ENCODE results near the gene LAP3.
A peak's percentile ranks its signal among the peaks of the same experiment; 100 is the strongest.
"Not testable (repeated sequence)": the region's sequence is repeated elsewhere in the genome, so short reads cannot be mapped to it uniquely, and the experiment has no call there.

LAP3 gene

DNA sequence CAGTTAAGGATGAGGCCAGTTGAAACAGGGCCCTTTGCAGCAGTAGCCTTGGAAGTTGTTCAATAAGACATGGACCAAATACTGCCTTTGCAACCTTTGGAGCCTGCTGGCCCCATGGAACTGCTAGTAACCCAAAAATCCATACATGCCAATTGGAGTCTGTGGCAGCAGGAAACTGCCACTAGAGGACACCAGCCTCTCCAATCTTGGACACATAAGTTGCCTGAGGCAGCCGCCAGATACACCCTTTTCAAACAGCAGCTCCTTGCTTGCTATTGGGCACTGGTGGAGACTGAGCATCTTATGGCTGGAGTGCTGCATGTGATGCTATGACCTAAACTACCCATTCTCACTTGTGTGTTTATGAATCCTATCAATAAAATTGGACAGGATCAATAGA lies 14.8 kb upstream of the LAP3 start:
- peak; percentile 9 for DNase-seq

DNA sequence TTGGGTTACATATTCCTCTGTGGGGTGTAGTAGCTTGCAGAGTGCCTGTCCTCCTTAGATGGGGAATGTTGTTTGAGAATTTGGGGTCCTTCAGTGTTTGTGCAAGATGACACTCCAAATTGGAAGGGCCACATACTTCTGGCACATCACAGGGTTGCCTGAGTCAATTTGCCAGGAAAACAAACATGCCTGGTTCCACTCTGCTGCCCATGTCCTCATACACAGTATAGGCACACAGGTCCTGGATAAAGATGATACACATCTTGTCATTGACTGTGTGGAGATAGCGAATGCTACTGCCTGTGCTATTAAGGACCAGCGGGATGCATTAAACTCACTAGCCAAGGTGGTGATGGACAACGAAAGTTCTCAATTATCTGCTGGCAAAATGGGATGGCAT lies 11.2 kb upstream of the LAP3 start:
- DNase-seq, result no peak

DNA sequence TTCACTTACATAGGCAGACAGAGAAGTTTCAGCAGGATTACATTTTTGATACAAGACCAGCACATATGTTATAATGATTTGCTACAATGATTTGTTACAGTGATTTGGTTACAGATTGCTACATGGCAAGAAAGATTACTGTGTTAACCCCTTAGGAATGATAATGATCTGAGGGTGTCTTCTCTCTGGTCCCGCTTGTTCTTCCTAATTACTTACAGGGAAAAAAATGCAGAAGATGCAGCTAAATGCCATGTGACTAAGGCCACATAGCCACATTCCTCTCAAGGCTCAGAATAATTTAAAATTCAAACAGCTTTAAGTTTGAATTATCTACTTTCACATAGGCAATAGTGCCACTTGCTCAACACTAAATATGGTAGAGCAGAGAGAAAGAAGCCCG lies 9.7 kb upstream of the LAP3 start:
- no peak for DNase-seq

DNA sequence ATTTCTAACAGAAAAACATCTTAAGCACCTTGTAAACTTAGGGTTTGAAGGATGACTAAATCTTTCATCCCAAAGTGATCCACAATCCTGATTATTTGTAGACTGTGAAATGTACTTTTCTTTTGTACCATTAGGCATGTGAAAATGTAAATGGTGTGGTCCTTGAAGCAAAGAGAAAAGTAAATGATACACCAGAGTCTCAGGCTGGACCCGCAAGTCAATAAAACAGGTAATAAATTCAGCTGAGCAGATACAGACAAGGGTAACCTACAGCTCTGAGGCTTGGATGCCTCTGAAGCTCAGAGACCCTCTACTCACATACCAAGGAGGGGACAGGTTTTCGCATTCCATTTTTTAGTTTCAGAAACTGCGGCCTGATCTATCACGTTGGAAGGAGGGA lies 2.8 kb upstream of the LAP3 start:
- DNase-seq, result no peak

DNA sequence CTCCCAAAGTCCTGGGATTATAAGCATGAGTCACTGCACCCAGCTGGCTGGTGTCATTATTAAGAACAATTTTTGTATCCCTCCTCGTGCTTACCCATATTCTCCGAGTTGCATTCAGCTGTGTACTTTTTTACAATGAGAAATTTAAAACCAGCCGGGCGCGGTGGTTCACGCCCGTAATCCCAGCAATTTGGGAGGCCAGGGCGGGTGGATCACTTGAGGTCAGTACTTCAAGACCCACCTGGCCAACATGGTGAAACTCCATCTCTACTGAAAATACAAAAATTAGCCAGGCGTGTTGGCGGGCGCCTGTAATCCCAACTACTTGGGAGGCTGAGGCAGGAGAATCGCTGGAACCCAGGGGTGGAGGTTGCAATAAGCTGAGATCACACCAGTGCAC lies 1.8 kb upstream of the LAP3 start:
- DNase-seq, result not testable (repeated sequence)

DNA sequence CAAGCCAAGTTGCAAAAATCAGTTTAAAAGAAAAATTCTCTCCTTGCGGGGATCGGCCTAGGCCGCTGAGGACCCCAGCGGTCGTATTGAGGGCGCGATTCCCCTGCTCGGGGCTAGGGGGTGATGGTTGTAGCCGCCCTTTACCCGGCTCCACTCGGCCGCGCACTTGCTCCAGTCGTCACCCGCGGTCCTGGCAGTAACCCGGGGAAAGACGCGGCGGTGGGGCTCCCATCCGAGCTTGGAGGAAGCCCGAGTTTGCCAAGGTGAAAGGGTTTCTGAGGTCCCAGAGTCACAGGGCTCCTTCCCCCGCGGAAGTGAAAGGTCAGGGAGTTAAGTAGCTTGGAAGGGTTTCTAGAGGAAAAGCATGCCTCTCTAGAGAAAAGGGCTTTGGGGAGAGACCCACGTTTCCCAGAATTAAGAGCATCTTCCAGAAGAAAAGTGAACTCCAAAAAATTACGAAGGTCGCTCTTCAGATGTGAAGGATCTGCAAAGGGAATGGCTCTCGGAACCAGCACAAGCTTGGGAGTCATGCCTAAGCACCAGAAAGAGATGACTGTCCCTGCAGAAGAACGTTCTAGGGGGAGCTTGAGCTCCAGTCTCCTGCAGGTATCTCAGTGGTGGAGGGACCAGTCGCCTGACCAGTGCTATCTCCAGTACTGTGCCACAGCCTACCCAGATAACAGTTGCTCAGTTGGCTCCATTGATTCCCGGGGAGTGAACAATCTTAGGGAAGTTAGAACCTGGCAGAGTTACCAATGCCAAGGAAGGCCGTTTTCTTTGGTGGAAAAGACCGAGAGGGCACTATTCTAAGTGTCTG lies 875 bp downstream of the LAP3 start:
- DNase-seq, result peak; percentile 59

DNA sequence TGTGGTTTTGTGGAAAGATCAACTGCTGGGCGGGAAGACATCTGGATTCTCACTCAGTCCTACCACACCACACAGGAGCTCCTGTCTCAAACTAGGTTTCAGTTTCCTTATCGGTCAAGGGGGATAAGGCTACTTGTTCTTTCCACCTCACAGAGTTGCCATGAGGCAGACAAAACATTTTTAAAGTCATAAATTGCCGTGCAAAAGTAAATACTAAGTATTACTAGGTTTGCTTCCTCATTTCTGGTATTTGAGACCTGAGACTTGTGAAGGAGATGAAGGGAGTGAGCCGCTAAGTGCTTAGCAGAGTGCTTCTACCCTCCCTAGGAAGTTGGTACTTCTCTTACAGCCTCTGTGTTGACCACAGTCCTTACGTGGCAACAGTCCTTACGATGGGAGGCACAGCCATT lies 1.5 kb downstream of the LAP3 start:
- DNase-seq, result no peak

DNA sequence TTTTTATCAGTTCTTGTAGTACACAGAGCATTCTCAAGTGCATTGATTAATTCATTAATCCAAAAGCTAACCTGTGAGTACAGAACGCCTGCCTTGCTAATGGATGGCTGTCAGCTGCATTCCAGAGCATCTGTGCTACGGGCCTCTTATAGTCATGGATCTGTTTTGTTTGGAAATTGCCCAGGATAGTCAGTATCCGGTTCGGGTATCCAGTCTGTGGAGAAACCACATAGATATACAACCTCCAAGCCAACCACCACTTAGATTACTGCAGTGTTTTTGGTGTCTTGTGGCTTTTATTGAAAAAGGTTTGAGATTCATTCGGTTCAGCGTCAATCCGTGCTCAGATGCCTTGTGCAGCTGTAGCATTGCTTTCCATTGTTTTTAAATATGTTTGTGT lies 4.0 kb downstream of the LAP3 start:
- DNase-seq, result no peak

DNA sequence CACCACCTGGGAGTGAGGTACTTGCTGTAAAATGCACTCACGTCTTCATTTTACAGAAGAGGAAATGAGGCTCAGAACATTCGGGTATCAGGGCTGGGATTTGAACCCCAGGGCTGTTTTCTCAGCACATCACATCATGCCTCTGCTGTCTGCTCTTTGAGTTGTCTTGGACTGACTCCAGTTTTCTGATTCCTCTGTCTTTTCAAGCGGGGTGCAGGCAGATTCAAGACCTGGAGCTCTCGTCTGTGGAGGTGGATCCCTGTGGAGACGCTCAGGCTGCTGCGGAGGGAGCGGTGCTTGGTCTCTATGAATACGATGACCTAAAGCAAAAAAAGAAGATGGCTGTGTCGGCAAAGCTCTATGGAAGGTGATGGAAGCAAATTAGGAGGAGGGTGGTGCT lies 6.3 kb downstream of the LAP3 start:
- no peak for DNase-seq

DNA sequence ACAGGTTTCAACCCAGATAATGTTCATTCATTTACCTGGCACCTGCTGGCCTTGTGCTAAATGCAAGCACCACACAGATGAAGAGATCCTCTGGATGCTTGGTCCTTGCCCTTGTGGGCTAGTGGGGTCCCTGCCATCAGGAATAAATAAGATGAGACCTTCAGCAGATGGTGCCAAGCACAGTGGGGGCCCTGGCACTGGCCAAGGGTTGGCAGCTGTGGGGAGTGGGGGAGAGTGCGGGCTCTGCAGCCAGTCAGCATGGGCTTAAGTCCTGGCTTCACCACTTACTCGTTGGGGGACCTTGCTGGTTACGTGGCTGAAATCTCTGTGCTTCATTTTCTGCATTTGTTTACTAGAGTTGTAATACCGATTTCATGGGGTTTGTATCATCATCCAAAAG lies 6.9 kb downstream of the LAP3 start:
- no peak for DNase-seq

DNA sequence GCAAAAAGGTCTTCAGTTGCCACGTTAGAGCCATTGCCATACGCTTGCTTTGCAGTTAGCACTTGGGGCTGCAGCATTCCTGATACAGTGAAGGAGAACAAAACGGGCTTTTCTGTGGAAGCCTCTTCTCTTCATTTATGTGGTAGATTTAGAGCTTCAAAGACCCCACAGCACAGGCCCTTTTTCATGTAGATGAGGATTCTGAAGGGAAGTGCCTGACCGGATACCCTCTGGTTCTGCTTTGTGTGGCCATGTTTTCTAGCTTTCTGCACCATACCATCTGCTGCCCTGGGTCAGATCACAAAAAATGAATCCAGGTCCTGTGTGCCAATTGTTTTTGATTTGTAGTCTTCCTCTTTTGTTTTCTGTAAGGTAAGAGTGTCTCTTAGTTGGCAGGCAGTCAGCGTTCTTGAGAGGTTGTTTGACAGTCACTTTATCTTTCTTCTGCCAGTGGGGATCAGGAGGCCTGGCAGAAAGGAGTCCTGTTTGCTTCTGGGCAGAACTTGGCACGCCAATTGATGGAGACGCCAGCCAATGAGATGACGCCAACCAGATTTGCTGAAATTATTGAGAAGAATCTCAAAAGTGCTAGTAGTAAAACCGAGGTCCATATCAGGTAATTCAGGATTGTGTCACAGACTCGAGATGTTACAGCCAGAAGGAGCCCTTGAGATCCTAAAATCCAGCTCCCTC lies 7.7 kb downstream of the LAP3 start:
- no peak for DNase-seq

DNA sequence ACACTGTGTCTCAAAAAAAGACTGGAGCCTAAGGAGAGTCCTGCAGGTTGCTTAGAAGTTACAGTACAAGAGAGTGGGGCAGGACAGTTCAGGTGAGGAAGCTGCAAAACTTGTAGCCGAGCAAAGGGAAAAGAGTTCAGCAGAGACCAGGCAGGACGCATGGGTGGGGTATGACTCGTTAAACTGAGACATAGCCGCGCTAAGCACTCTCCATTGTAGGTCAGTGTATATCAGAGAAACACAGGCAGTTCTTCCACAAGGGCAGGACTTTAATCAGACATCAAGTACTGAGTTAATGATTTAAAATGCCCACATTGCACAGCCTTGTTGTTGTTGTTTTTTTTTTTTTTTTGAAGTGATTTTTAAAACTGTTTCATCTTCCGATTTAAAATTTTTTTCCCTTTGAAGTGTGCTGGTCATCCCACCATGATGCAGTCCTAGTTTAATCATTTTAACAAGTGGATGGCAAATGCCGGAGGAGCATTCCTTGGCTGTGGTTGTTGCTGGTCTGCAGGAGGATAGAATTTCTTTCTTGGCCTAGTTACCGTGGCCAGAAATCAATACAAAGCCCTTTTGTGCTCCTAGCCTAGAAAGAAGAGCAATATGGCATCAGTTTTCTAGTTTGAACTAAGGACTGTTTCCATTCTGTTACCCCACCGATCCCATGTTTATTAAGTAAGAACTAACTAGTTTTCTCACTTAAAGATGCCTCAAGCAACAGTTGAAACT lies 10.3 kb downstream of the LAP3 start:
- DNase-seq, result no peak

DNA sequence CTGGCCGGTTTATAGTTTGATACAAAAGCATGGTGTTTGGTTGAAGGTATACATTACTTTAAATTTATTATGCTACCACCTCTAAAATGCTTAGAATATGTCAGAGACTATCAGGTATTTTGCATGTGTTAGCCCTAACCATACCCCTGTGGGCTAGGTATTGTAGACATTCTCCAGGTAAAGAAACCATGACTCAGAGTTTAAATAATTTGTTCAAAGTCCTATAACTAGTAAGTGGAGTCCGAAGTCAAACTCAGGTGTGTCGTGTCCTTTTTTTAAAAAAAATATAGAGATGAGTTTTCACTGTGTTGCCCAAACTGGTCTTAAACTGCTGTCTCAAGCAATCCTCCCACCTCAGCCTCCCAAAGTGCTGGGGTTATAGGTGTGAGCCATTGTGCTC lies 12.4 kb downstream of the LAP3 start:
- DNase-seq, result no peak

DNA sequence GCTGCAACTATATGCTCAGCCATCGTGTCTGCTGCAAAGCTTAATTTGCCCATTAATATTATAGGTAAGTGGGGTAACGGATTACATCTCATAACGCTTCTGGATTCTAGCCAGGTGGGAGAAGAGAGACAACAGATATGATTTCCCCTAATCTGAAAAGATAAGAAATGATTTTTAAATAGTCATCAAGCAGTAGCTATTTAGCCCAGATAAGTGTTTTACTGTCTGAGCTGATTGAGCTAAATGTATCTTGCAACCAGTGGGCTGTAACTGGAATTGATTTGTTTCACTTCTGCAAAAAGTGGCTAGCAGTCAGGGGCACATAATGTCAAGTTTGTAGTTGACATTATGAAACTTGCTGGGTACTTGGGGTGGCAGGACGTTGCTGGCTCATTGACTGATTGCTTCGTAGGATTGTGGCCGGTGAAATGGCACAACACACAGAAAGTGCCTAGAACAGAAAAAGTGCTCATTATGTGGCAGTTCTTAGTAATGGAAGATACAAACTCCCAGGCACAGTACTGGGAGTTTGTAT lies 18.5 kb downstream of the LAP3 start:
- DNase-seq, result no peak

DNA sequence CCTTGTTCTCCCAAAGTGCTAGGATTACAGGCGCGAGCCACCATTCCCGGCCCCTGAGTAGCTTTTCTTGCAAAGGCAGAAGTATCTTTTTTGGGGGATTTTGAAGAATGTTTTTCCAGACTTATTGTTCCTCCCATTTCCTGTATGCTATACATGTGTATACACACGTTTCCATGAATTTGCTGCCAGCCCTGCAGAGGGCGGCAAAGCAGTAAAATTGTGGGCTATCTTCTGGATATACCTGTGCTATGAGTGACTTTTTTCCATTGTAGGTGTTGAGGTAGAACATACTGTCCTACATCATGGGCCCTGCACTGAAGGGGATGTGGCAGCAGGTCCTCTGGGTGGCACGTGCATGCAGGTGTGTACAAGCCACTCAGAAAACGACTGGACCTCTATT lies 20.5 kb downstream of the LAP3 start:
- peak; percentile 19 for DNase-seq

DNA sequence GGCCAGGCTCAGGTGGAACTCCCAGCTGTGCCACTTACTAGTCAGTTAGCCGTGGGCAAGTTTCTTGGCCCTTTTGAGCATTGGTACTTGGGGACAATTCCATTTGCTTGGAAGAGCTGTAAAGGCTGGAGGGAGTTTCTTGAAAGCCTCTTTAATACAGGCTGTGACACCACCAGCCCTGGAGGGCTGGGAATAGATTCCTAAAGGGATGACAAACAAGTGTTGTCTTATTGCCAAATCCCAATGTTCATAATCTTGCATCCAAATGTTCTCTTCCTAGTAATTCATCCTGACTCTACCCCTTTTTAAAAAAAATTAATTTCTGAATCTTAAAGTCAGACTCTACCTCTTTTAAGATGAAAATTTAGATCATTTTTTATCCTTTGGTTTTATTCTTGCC lies 22.8 kb downstream of the LAP3 start:
- DNase-seq, result no peak

DNA sequence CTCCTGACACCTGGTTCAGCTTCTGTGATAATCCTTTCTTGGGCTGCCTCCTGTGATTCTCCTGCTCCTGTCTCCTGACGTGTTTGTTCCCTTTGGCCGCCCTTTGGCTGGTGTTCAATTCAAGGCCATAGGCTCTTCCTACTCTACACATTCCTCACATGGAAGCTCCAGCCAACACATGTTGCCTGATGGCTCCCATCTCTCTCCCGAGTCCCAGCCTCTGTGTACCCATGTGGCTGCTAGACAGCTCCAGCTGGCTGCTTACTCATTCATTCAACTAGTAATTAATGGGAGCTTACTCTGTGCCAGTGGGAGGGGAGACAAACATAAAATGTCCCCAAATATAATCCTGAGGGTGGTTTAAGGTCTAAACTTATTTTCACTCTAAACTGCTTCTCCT lies 28.2 kb downstream of the LAP3 start:
- DNase-seq, result no peak

DNA sequence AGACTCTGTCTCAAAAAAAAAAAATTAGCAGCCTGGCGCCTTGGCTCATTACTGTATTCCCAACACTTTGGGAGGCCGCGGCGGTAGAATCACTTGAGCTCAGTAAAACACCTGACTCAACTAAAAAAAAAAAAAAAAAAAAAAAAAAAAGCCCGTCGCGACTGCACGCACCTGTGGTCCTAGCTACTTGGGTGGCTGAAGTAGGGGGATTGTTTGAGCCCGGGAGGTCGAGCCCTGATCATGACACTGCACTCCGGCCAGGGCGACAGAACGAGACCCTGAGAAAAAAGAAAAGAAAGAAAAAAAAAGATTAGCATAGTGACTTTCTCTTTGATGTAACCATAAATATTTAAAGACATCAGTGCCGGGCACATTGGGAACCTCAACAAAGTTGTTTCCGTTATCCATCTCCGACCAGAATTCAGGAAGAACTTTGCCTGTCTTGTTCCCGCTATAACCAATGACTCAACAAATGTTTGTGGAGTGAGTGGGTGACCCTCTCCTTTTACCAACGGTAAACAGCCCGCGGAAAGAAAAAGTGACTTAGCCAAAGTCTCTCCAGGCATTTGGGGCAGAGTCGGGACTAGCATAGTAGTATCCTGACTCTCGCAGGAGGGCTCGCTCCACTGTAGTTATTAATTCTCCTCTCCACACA lies 36.9 kb downstream of the LAP3 start:
- no peak for DNase-seq

DNA sequence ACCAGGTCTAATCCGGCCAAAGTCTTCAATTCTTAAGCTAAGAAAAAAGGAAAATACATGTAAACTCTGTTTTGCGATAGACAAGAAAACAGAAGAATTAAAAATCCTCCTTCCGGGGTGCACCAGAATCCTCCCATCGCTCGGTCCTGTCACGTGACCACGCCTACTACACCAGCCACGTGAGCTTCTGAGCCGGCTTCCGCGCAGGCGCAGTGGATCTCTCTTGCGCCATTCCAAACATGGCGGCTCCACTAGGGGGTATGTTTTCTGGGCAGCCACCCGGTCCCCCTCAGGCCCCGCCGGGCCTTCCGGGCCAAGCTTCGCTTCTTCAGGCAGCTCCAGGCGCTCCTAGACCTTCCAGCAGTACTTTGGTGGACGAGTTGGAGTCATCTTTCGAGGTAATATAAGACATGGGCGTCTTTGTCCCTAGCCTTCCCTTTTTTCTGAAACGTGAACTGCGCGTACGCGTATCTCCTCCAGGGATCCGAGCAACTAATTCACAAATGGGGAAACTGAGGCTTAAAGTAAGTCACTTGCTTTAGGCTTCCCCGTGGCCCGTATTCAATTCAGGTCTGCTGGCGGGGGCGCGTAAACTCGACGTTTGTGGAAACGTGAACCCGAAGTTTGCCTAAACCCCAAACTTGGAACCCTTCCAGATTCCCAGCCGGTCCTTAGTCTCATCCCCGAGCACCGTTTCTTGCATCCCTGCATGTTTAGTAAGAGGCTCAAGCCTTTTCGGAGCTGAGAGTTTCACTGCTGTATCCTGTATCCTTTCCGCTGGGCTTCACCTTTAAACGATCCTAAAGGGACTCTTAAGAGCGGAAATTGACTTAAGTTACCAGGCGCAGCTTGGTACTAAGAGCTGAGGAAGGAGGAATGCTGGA lies 37.7 kb downstream of the LAP3 start, which contains the start of gene MED28:
Gene MED28, plus strand, starts transcription at position 226 of the 884 bp plus-strand sequence. Its CDS starts 14 bp downstream, at position 240.
- DNase-seq, result peak; percentile 92

DNA sequence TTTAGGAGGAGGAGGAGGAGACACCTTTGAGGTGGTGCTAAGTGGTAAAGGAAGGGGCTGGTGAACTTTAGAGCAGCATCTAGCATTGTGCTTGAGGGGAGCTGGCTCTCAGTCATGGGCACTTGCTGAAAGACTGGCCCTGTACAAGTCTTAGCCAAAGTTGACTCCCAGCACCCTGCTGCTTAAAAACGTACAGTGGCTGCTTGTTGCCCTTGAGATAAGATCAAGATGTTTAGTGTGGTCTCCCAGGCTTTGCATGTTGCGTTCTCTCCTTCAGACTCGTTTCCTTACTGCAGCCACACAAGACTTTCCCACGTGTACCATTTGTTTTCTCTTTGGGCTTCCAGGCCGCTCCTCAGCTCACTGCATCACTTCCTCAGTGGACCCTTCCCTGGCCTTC lies 39.3 kb downstream of the LAP3 start:
- no peak for DNase-seq

DNA sequence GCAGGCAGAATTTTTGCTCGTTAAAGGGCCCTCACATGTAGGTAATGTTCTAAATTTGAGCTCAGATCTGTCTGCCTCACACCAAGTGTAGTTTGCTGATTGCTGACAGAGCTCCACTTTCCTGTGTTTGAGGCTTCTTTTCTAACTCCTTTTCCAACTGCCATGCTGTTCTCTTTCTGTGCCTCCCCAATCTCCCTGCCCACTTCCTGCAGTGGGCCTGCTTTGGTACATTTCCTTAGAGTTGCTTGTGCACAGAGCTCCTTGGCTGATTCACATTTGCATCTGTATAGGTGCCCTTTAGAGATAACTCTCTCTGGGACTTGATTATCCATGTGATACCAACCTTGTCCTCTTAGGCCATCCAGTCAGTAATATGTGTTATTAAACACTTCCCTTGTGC lies 41.9 kb downstream of the LAP3 start:
- no peak for DNase-seq

Data from NCI-H69 (cell line).